HS-27A (cell line): ENCODE data around the gene RPS10.
"Not testable (repeated sequence)": the region's sequence is repeated elsewhere in the genome, so short reads cannot be mapped to it uniquely, and the experiment has no call there.

Source experiments
- DNase-seq: peaks from one replicate; pipeline ENCODE4 v3.0.0-alpha.2; 2012; ENCODE audit warnings: low read depth, missing footprints

The RPS10 gene

GRCh38 chr6:34392497-34393190 lies 33.2 kb downstream of the RPS10 start, which contains the start of gene NUDT3:
Gene NUDT3, minus strand, starts transcription at chr6:34392669. Its CDS starts 307 bp downstream, at chr6:34392362.
- DNase-seq, result peak; percentile 92

GRCh38 chr6:34391786-34392496 lies 33.9 kb downstream of the RPS10 start:
- DNase-seq, result peak; percentile 51

- no peak for DNase-seq
These were observed 34.4 kb downstream of the RPS10 start for GRCh38 chr6:34391473-34391785.

- no peak for DNase-seq
These were observed 35.1 kb downstream of the RPS10 start for GRCh38 chr6:34390531-34391472.

- no peak for DNase-seq
These were observed 36.8 kb downstream of the RPS10 start for GRCh38 chr6:34389034-34389433.

GRCh38 chr6:34388421-34388820 lies 37.4 kb downstream of the RPS10 start:
- no peak for DNase-seq

GRCh38 chr6:34386316-34387137 lies 39.3 kb downstream of the RPS10 start:
- peak; percentile 27 for DNase-seq

GRCh38 chr6:34385793-34386195 lies 40.1 kb downstream of the RPS10 start:
- DNase-seq, result no peak

GRCh38 chr6:34384321-34385153 lies 41.3 kb downstream of the RPS10 start:
- DNase-seq, result no peak

- no peak for DNase-seq
These were observed 42.1 kb downstream of the RPS10 start for GRCh38 chr6:34383656-34384320.

GRCh38 chr6:34383161-34383631 lies 42.7 kb downstream of the RPS10 start:
- DNase-seq, result no peak

- no peak for DNase-seq
These were observed 44.8 kb downstream of the RPS10 start for GRCh38 chr6:34381081-34381480.

GRCh38 chr6:34378470-34378869 lies 47.4 kb downstream of the RPS10 start:
- DNase-seq, result no peak

GRCh38 chr6:34377984-34378383 lies 47.9 kb downstream of the RPS10 start:
- no peak for DNase-seq

GRCh38 chr6:34377571-34377970 lies 48.3 kb downstream of the RPS10 start:
- DNase-seq, result not testable (repeated sequence)

GRCh38 chr6:34375833-34376232 lies 50.0 kb downstream of the RPS10 start:
- DNase-seq, result no peak

GRCh38 chr6:34374508-34374907 lies 51.4 kb downstream of the RPS10 start:
- DNase-seq, result no peak

- DNase-seq, result no peak
These were observed 51.8 kb downstream of the RPS10 start for GRCh38 chr6:34374069-34374468.

GRCh38 chr6:34373511-34373910 lies 52.4 kb downstream of the RPS10 start:
- no peak for DNase-seq

- not testable (repeated sequence) for DNase-seq
These were observed 54.0 kb downstream of the RPS10 start for GRCh38 chr6:34371865-34372264.
